GM12801 (cell line): ENCODE measurements around the gene GGT7.

Experiments used
- TF ChIP-seq, protein P1 (sequence below): IDR thresholded peaks from one replicate; pipeline ENCODE4 v1.5.1; 2011; ENCODE audit warnings: control low read depth; ENCODE audit not compliant: insufficient read length; ENCODE audit errors: extremely low read depth

GGT7 gene

DNA sequence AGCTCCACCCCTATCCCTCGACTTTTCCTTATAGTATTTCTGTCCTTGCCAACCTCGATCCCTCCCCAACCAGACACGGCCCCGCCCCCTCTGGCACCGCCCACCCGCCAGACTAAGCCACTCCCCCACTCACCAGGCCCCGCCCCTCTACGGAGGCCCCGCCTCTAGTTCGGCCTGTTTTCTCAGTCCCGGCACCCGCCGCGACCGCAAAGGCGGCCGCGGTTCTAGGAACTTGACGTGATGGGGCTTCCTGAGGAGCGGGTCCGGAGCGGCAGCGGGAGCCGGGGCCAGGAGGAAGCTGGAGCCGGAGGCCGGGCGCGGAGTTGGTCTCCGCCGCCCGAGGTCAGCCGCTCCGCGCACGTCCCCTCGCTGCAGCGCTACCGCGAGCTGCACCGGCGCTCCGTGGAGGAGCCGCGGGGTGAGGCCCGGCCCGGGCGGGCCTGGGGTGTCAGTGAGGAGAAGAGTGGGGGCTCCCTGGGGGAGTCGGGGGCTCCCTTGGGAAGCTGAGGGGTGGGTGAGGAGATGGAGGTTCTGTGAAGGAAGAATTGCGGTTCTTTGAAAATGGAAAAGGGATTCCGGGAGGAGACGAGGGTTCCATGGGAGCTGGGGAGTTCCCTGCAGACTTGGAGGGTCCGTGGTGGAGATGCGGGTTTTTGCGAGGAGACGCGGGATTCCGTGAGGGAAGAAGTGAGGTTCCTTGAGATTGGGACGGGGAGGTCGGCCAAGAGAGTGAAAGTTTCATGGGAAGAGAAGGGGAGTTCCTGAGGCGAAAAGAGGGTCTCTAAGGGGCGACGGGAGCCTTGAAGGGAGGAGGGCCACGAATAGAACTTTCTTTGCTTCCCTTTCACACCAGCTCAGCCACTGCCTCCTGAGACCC is 4.0 kb upstream of the GGT7 start, which contains the start of gene ACSS2:
TSS of gene ACSS2 (plus strand) at position 207 of the 877 bp plus-strand sequence. CDS start at position 241, 34 bp downstream.
- TF ChIP-seq, protein P1, sequence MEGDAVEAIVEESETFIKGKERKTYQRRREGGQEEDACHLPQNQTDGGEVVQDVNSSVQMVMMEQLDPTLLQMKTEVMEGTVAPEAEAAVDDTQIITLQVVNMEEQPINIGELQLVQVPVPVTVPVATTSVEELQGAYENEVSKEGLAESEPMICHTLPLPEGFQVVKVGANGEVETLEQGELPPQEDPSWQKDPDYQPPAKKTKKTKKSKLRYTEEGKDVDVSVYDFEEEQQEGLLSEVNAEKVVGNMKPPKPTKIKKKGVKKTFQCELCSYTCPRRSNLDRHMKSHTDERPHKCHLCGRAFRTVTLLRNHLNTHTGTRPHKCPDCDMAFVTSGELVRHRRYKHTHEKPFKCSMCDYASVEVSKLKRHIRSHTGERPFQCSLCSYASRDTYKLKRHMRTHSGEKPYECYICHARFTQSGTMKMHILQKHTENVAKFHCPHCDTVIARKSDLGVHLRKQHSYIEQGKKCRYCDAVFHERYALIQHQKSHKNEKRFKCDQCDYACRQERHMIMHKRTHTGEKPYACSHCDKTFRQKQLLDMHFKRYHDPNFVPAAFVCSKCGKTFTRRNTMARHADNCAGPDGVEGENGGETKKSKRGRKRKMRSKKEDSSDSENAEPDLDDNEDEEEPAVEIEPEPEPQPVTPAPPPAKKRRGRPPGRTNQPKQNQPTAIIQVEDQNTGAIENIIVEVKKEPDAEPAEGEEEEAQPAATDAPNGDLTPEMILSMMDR: no peak

DNA sequence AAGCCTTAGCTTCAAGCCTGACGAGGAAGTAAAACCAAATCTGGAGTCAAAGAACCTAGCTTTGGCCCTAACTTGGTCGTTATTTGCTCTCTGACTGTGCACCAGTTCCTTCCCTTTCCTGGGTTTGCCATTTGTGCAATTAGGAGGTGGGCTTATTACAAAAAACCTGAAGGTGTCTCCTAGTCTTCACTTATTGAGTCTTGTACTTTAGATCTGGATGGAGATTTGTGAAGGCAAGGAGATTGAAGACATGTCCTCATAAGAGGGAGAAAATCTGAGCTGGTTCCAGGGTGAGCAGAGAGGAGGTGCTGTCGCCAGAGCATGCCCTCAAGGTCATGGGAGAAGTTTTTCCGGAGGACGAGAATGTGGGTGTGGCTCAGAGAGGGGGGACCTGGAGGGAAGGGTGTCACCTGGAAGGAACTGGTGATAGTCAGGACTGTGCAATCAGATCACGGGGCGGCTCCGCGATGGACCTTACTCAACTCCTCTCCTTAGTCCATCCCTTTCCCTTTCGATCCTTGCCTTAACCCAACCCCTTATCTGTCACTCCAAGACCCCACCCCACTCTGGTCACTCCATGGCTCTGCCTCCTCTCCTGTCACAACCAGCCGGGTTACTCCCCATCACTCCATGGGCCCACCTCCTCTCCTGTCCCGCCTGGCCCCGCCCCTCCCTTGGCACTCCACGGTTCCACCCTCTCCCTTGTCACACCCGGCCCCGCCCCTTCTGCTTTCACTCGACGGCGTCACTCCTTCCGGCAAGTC is 3.2 kb upstream of the GGT7 start:
- TF ChIP-seq, protein P1: no peak

DNA sequence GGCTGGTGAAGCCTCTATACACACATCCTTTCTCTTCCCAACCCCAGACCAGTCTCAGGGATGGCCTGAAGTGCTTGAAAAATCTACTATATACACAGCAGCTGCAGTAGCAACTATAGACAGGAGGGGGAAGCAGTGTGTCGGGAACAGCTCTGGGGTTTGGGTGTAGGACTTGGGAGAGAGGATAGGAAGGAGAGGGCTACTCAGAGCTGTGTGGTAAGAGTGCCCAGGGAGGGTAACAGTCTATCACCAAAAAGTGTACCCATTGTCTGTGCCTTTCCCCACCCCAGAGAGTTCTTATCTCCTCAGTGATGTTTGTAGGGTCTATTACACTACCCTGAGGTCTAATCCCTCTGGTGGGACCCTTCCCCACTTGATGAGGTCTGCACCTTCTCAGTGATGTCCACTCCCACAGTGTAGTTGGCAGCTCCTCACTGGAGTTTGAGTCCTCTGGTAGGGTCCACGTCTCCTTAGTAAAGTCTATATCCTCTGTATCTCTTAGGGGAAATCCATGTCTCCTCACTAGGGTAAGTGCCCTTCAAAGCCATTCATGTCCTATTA is 1.5 kb upstream of the GGT7 start:
- TF ChIP-seq, protein P1: peak; percentile 76

DNA sequence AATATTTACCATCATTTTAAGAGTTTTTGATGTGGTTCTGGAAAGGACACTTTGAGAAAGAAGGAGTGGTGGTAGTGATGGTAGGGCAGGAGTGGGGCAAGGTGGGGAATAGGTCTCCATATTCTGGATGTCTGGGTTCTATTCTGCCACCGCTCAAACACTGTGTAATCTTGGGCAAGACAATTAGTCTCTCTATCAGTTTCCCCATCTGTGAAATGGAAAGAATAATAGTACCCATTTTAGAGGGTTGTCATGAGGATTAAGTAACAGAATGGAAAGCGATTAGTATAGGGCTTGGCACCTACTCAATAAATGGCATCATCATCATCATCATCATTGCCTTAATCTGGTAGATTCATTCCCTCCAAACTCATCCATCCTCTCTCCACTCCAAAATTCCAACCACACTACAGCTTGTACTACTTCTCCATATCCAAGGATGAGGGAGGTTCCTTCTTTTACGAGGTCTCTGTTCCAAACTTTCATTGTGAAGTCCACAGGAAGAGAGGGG is 982 bp upstream of the GGT7 start:
- TF ChIP-seq, protein P1: no peak

DNA sequence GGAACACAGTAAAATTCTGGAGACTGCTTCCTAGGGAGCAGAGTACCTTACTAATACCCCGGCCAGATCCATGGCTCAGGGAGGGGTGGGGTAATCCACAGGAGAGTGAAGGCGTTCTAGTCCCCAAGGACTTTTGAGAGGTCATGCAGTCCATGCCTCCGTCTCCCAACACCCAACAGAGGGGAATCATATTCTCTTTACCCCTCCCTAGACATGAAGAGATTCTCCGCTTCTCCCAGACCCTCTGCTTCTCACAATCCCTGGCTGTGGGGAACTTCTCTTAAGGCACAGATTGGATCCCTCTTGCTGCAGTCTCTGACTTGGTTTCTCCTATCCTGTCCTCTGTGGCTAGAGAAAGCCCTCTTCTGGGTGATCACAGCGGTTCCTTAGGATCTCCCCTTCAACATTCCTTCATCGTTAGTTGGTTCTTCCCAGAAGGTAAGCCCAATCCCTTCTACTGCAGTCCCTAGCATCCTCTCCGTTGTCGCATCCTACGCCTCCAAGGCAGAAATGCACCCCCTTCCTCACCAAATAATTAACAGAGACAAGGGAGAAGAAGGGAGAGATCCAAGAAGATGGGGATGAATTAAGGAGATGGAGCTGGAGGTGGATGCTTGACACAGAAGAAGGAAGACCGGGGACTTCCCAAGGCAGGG is 562 bp downstream of the GGT7 start:
- TF ChIP-seq, protein P1: no peak

DNA sequence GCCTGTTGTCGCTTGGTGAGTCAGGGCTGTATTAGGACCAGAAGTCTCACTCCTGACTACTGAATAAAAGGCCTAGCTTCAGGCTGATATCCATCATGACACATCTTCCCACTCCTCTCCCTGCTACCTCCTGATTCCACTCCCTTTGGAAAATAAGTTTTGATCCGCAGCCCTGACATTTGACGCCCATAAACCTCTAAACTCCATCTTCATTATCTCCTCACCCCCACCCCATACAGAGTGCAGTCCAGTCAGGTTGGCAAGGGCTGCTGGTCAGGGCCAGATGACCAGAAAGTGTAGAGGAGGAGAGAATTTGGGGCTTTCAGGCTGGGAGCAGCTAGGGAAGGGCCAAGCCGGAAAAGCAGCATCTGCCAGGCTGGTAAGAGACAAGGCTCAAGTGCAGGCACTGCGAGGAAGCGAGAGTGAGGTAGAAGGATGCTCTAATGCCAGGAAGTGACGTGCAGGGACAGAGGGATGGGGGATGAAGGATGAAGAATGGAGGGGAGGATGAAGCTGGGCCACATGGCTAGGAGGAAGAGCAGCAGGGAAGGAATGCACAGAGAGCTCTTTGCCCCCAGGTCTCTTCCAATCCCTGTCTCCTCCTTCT is 1.2 kb downstream of the GGT7 start:
- TF ChIP-seq, protein P1: no peak

DNA sequence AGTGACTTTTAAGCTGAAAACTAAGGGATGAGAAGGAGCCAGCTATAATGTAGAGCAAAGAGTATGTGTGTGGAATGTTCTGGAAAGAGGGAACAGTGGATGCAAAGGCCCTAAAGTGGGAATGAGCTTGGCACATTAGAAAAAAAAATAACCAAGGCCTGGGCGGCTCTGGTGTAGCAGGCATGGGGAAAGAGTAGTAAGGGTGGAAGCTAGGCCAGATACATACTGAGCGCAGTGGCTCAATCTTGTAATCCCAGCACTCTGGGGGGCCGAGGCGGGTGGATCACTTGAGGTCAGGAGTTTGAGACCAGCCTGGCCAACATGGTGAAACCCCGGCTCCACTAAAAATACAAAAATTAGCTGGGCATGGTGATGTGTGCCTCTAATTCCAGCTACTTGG is 8.4 kb downstream of the GGT7 start:
- TF ChIP-seq, protein P1: no peak
